DND-41 (cell line): Measurements from ENCODE around the gene IGF2BP3.

Experiments used
- ATAC-seq: fragments of 200-7000 bp; cut with Tn5 transposase; 3 replicates; pipeline ENCODE4 v1.9.1; 2021; ENCODE audit warnings: low read depth; ENCODE audit not compliant: insufficient read depth
- DNase-seq: peaks from one replicate; pipeline ENCODE4 v3.0.0-alpha.2; 2020
- H2AFZ ChIP-seq: 2 replicates; pipeline ENCODE4 v1.6.0; 2012; ENCODE audit warnings: low read depth, low read length
- H3K27ac ChIP-seq: 2 replicates; pipeline ENCODE4 v1.5.1; 2012; ENCODE audit warnings: low read length, inconsistent platforms
- H3K27me3 ChIP-seq: fragments of 200-600 bp; sonication (generic); 2 replicates; pipeline ENCODE4 v1.6.0; 2012; ENCODE audit warnings: low read length, mild to moderate bottlenecking, inconsistent platforms; ENCODE audit not compliant: insufficient read depth, poor library complexity
- H3K36me3 ChIP-seq: 2 replicates; pipeline ENCODE4 v1.5.1; 2012; ENCODE audit warnings: low read length, inconsistent platforms; ENCODE audit not compliant: insufficient read depth
- H3K4me1 ChIP-seq: 2 replicates; pipeline ENCODE4 v1.5.1; 2012; ENCODE audit warnings: mild to moderate bottlenecking, low read length; ENCODE audit not compliant: insufficient read depth
- H3K4me2 ChIP-seq: 2 replicates; pipeline ENCODE4 v1.6.0; 2012; ENCODE audit warnings: mild to moderate bottlenecking, moderate library complexity, low read length, inconsistent platforms; ENCODE audit not compliant: insufficient read depth
- H3K4me3 ChIP-seq, 2 experiments: fragments of 200-600 bp in 1 of 2; shearing (Covaris generic) in 1 of 2; 2 replicates each; pipeline ENCODE4 v1.5.1; 2012 to 2016; ENCODE audit warnings: inconsistent platforms in 2 of 2, low read length in 2 of 2, mild to moderate bottlenecking in 2 of 2, low read depth in 1 of 2, moderate library complexity in 1 of 2
- H3K79me2 ChIP-seq: 2 replicates; pipeline ENCODE4 v1.6.0; 2012; ENCODE audit warnings: low read length, inconsistent platforms; ENCODE audit not compliant: insufficient read depth
- H3K9ac ChIP-seq: 2 replicates; pipeline ENCODE4 v1.6.0; 2012; ENCODE audit warnings: low read depth, mild to moderate bottlenecking, inconsistent platforms, low read length, moderate library complexity
- H3K9me3 ChIP-seq: 2 replicates; pipeline ENCODE4 v1.5.1; 2012; ENCODE audit warnings: low read length, moderate library complexity, mild to moderate bottlenecking, inconsistent platforms; ENCODE audit not compliant: insufficient read depth, severe bottlenecking
- H4K20me1 ChIP-seq: 2 replicates; pipeline ENCODE4 v1.6.0; 2012; ENCODE audit warnings: low read length; ENCODE audit not compliant: insufficient read depth
- CTCF ChIP-seq: IDR thresholded peaks from 2 replicates; pipeline ENCODE4 v1.5.1; 2012; ENCODE audit warnings: borderline replicate concordance, low read length, moderate library complexity, mild to moderate bottlenecking; ENCODE audit not compliant: poor library complexity, severe bottlenecking; ENCODE audit errors: extremely low read depth
- EZH2 ChIP-seq: IDR thresholded peaks from 3 replicates; pipeline ENCODE4 v1.6.1; 2012; ENCODE audit warnings: borderline replicate concordance, low read depth, mild to moderate bottlenecking, moderate library complexity, low read length, inconsistent platforms; ENCODE audit not compliant: severe bottlenecking

Gene IGF2BP3

GRCh38 chr7:23396222-23397015, 73.9 kb downstream of the IGF2BP3 start:
- Histone ChIP-seq H2AFZ (no peak overlapping the region), H3K4me2 (no peak overlapping the region), H3K27ac (no peak overlapping the region), H4K20me1 (no peaks in the 10 kb centered on the region), H3K9ac (no peak overlapping the region), H3K27me3 (no peaks in the 10 kb centered on the region), H3K9me3 (no peaks in the 10 kb centered on the region), H3K4me3 (no peak overlapping the region), H3K36me3 (no peaks in the 10 kb centered on the region), H3K79me2 (no peaks in the 10 kb centered on the region), H3K4me1 (no peaks in the 10 kb centered on the region)
- TF ChIP-seq CTCF (no peak), EZH2 (no peak)
- DNase-seq (no peak), ATAC-seq (no peak)

GRCh38 chr7:23394488-23395171, 75.7 kb downstream of the IGF2BP3 start:
- Histone ChIP-seq H3K9ac (no peak overlapping the region), H3K79me2 (no peaks in the 10 kb centered on the region), H3K4me2 (no peak overlapping the region), H3K36me3 (no peaks in the 10 kb centered on the region), H3K4me1 (no peaks in the 10 kb centered on the region), H2AFZ (no peak overlapping the region), H3K4me3 (no peak overlapping the region), H3K27ac (no peak overlapping the region), H3K27me3 (no peaks in the 10 kb centered on the region), H3K9me3 (no peaks in the 10 kb centered on the region), H4K20me1 (no peaks in the 10 kb centered on the region)
- TF ChIP-seq EZH2 (no peak), CTCF (no peak)
- DNase-seq (no peak), ATAC-seq (no peak)

- H2AFZ ChIP-seq = no peak overlapping the region
- no peak overlapping the region for H3K4me3 ChIP-seq
- no peaks in the 10 kb centered on the region for H3K27me3 ChIP-seq
- DNase-seq (no peak), ATAC-seq (no peak)
- TF ChIP-seq CTCF (no peak), EZH2 (no peak)
- H4K20me1 ChIP-seq = no peaks in the 10 kb centered on the region
- no peak overlapping the region for H3K4me2 ChIP-seq
- H3K9ac ChIP-seq = no peak overlapping the region
- H3K36me3 ChIP-seq = no peaks in the 10 kb centered on the region
- no peaks in the 10 kb centered on the region for H3K4me1 ChIP-seq
- H3K79me2 ChIP-seq = no peaks in the 10 kb centered on the region
- H3K27ac ChIP-seq = no peak overlapping the region
- no peaks in the 10 kb centered on the region for H3K9me3 ChIP-seq
Observed at GRCh38 chr7:23393636-23394035, 76.7 kb downstream of the IGF2BP3 start.
